ENCODE results near the gene CHRM4. TPM values are rescaled to one million over a fixed set of nuclear protein-coding genes. Genes with fewer than 3 reads are reported as not detected.

Gene CHRM4
- total RNA-seq, 4 donors from 2014 or later, result 0.22 TPM; not detected in 3

GRCh38 chr11:46335890-46336562, 55.5 kb downstream of the CHRM4 start:
- intact Hi-C loops (cut with DNase I), result no loop called here
- WGBS, 2 donors, result 91 to 94% methylated on average over 11 of the region's 11 CpGs

GRCh38 chr11:46335271-46335670, 56.3 kb downstream of the CHRM4 start:
- TF ChIP-seq CTCF (IDR thresholded peaks at IDR 0.05) (no peak), POLR2A (IDR thresholded peaks at IDR 0.05) (no peak)
- H3K4me3 ChIP-seq (replicated peaks in 1 of 3), result no peak overlapping the region
- H3K27ac ChIP-seq, result no peak overlapping the region
- 87 to 97% methylated on average over 6 of the region's 6 CpGs for WGBS, 2 donors
- intact Hi-C loops (cut with DNase I), result no loop called here
- peaks cover 21% of the 10 kb centered on the region for H3K27me3 ChIP-seq
- no peak for DNase-seq
- H3K9me3 ChIP-seq, result no peaks in the 10 kb centered on the region
- no peaks in the 10 kb centered on the region for H3K36me3 ChIP-seq
- H3K4me1 ChIP-seq, result peaks cover 4 to 16% of the 10 kb centered on the region in 2 donors

More at GRCh38 chr11:46335890-46336562, 55.5 kb downstream of the CHRM4 start:
- no peaks in the 10 kb centered on the region for H3K36me3 ChIP-seq
- peaks cover 4 to 16% of the 10 kb centered on the region in 2 donors for H3K4me1 ChIP-seq
- H3K27me3 ChIP-seq, result peaks cover 15% of the 10 kb centered on the region
- H3K4me3 ChIP-seq (replicated peaks in 1 of 3), result no peak overlapping the region
- no peak for DNase-seq
- no peak overlapping the region for H3K27ac ChIP-seq
- TF ChIP-seq CTCF (IDR thresholded peaks at IDR 0.05), result no peak
- no peak for TF ChIP-seq POLR2A (IDR thresholded peaks at IDR 0.05)
- H3K9me3 ChIP-seq, result no peaks in the 10 kb centered on the region

GRCh38 chr11:46334211-46334610, 57.4 kb downstream of the CHRM4 start:
- H3K4me3 ChIP-seq (replicated peaks in 1 of 3), result no peak overlapping the region
- H3K27ac ChIP-seq, result no peak overlapping the region
- no peak for DNase-seq
- WGBS, 2 donors, result 89% methylated on average over 3 of the region's 3 CpGs; no CpG with 5 or more reads in 1 of the 2 donors
- H3K9me3 ChIP-seq, result no peaks in the 10 kb centered on the region
- no peaks in the 10 kb centered on the region for H3K36me3 ChIP-seq
- peaks cover 27% of the 10 kb centered on the region for H3K27me3 ChIP-seq
- TF ChIP-seq CTCF (IDR thresholded peaks at IDR 0.05) (no peak), POLR2A (IDR thresholded peaks at IDR 0.05) (no peak)
- peaks cover 4 to 16% of the 10 kb centered on the region in 2 donors for H3K4me1 ChIP-seq
- intact Hi-C loops (cut with DNase I), result no loop called here

Small RNAs within 50 kb of the gene (microRNA-seq; reads per million reads assigned to microRNA genes)
- gene MIR4688, result not detected

Small RNAs within 50 kb of the gene (small RNA-seq; reads per million reads assigned to genes)
- gene MIR4688, result not detected

Other genes starting within 250 kb of the CHRM4 start
- 1 to 10 TPM in 3 of 4 donors, under 1 TPM in 1; 0.88 to 3.1 (median 2.1) TPM for gene CREB3L1, start 114.1 kb downstream of the CHRM4 start, total RNA-seq
- gene DGKZ, start 44.3 kb downstream of the CHRM4 start, total RNA-seq, result 10 to 100 TPM; 29.7 to 53.5 (median 41.8) TPM
- gene MDK, start 10.1 kb downstream of the CHRM4 start, total RNA-seq, result 10 to 100 TPM in 3 of 4 donors, 1 to 10 TPM in 1; 3.3 to 24.3 (median 16.7) TPM
- 10 to 100 TPM; 36.0 to 59.2 (median 51.9) TPM for gene AMBRA1, start 202.2 kb upstream of the CHRM4 start, total RNA-seq
- gene HARBI1, start 225.5 kb upstream of the CHRM4 start, total RNA-seq, result 1 to 10 TPM; 1.3 to 6.2 (median 3.5) TPM
- 100 to 1,000 TPM in 3 of 4 donors, 10 to 100 TPM in 1; 85.7 to 148 (median 113) TPM for gene ATG13, start 225.8 kb upstream of the CHRM4 start, total RNA-seq